ENCODE measurements around the gene PALM3.
"Not testable (repeated sequence)": the region's sequence is repeated elsewhere in the genome, so short reads cannot be mapped to it uniquely, and the experiment has no call there.

PALM3 gene

GRCh38 chr19:14030997-14031718 is 30.7 kb downstream of the PALM3 start:
- no peak for DNase-seq

GRCh38 chr19:14028901-14029300 is 33.0 kb downstream of the PALM3 start:
- no peak for DNase-seq

- no peak for DNase-seq
Measured at GRCh38 chr19:14027856-14028450, 33.9 kb downstream of the PALM3 start, which contains the start of gene RLN3. TSS of gene RLN3 (plus strand) at chr19:14028148. CDS start at chr19:14028205, 57 bp downstream.

- not testable (repeated sequence) for DNase-seq
Measured at GRCh38 chr19:14026652-14027192, 35.2 kb downstream of the PALM3 start.

- no peak for DNase-seq
Measured at GRCh38 chr19:14023404-14024235, 38.3 kb downstream of the PALM3 start.

- no peak for DNase-seq
Measured at GRCh38 chr19:14022469-14022868, 39.4 kb downstream of the PALM3 start.

GRCh38 chr19:14021474-14021873 is 40.4 kb downstream of the PALM3 start:
- DNase-seq = no peak

GRCh38 chr19:14019739-14020138 is 42.1 kb downstream of the PALM3 start:
- not testable (repeated sequence) for DNase-seq

GRCh38 chr19:14019100-14019499 is 42.8 kb downstream of the PALM3 start:
- DNase-seq = no peak

- no peak for DNase-seq
Measured at GRCh38 chr19:14015524-14016035, 46.3 kb downstream of the PALM3 start.

GRCh38 chr19:14012378-14012915 is 49.4 kb downstream of the PALM3 start:
- DNase-seq = no peak

- peak; percentile 95 for DNase-seq
Measured at GRCh38 chr19:14006766-14007562, 54.9 kb downstream of the PALM3 start.

GRCh38 chr19:14006085-14006765 is 55.7 kb downstream of the PALM3 start, which contains the start of gene RFX1:
TSS of gene RFX1 (minus strand) at chr19:14006320. CDS start at chr19:13993843, 12,477 bp downstream.
- peak; percentile 100 for DNase-seq

- DNase-seq = peak; percentile 94
Measured at GRCh38 chr19:14005349-14006084, 56.4 kb downstream of the PALM3 start.

GRCh38 chr19:14004619-14005348 is 57.1 kb downstream of the PALM3 start:
- DNase-seq = no peak

Data from activated CD8-positive, alpha-beta memory T cell treated with anti-CD3 and anti-CD28 coated beads for 24 hours (primary cell).